Tibial nerve (tissue), 4 donors: Measurements from ENCODE around the gene COL9A3.

Experiments used
- EP300 ChIP-seq, 2 donors: sonication (generic); formaldehyde crosslinking; IDR thresholded peaks; one replicate each; pipeline ENCODE4 v1.6.1; 2017; ENCODE audit warnings: antibody characterized with exemption in 2 of 2, mild to moderate bottlenecking in 1 of 2
- POLR2A ChIP-seq, 2 donors: fragments of 450-650 bp; IDR thresholded peaks; one replicate each; pipeline ENCODE4 v1.6.1; 2017; ENCODE audit warnings: antibody characterized with exemption in 2 of 2, mild to moderate bottlenecking in 2 of 2, moderate library complexity in 2 of 2
- TF ChIP-seq, protein P1 (sequence below), 5 experiments: fragments of 200-600 bp in 3 of 5; fragments of 450-650 bp in 2 of 5; sonication (generic) in 3 of 5; IDR thresholded peaks; one replicate each; pipeline ENCODE4 v1.5.1; 2016 to 2019; ENCODE audit warnings: antibody characterized with exemption in 5 of 5, mild to moderate bottlenecking in 3 of 5, moderate library complexity in 2 of 5

DNA sequence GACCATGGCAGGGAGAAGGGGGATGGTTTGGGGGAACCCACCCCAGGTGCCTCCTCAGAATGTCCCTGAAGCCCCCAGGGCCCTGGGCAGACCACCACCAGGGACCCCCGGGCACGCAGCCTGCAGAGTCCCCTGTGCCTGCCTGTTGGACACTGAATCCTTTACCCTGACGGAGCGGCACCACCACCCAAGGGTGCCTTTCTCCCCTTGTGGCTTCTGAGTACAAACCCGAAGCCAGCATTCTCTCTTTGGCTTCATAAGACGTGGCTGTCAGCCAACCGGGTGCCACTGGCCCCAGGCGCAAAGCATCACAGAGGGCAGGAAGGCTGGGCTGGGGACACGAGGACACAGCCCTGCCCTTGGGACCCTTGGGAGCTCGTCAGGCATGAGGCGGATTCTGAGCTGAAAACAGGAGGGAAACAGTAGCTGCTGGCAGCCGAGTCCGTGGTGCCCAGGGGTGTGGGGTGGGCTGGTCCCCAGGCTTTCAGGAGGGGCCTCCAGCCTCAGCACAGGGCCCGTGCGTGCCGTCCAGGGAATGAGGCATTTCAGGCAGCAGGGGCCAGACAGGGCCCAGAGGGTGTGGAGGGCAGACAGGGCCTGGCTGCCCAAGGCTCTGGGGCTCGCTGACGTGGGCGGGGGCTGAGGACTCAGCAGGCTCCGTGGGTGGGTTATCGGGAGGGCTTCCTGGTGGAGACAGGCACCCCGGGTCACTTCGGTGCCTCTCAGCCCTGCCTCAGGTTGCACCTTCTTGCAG is 3.5 kb downstream of the COL9A3 start:
- TF ChIP-seq, protein P1, sequence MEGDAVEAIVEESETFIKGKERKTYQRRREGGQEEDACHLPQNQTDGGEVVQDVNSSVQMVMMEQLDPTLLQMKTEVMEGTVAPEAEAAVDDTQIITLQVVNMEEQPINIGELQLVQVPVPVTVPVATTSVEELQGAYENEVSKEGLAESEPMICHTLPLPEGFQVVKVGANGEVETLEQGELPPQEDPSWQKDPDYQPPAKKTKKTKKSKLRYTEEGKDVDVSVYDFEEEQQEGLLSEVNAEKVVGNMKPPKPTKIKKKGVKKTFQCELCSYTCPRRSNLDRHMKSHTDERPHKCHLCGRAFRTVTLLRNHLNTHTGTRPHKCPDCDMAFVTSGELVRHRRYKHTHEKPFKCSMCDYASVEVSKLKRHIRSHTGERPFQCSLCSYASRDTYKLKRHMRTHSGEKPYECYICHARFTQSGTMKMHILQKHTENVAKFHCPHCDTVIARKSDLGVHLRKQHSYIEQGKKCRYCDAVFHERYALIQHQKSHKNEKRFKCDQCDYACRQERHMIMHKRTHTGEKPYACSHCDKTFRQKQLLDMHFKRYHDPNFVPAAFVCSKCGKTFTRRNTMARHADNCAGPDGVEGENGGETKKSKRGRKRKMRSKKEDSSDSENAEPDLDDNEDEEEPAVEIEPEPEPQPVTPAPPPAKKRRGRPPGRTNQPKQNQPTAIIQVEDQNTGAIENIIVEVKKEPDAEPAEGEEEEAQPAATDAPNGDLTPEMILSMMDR (IDR thresholded peaks at IDR 0.05): no peak
- TF ChIP-seq EP300 (IDR thresholded peaks at IDR 0.05) (peak in 1 of 2 donors; percentile 46), POLR2A (IDR thresholded peaks at IDR 0.05) (no peak)
